ENCODE measurements around the gene NRDC. TPM values are rescaled to one million over a fixed set of nuclear protein-coding genes. Genes with fewer than 3 reads are reported as not detected.
"Not testable (repeated sequence)": the region's sequence is repeated elsewhere in the genome, so short reads cannot be mapped to it uniquely, and the experiment has no call there.

The NRDC gene
- total RNA-seq, 1 experiment from 2014 or later, result 176 TPM

DNA sequence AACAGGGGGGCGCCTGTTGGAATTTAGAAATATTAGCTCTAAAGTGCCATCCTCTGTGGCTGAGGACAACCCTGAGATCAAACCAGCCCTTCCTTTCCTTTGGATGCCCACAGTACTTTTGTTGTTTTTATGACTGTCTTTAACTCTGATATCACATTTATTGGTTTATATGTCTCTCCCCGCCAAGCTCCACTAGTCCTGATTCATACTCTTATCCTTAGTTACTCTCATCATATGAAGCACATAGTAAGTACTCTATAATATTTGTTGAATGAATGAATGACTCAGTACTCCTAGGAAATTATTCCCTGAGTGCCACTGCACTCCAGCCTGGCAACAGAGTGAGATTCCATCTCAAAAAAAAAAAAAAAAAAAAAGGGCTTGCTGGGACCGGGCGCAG lies 22.6 kb upstream of the NRDC start:
- no peak overlapping the region for H3K27ac Mint-ChIP-seq (ENCODE audit: low read depth, unreplicated experiment)
- H3K36me3 Mint-ChIP-seq (ENCODE audit: insufficient read depth, unreplicated experiment), result no peaks in the 10 kb centered on the region
- peaks cover 26% of the 10 kb centered on the region for H3K4me1 Mint-ChIP-seq (ENCODE audit: insufficient read depth, unreplicated experiment)
- no peak overlapping the region for H3K4me3 Mint-ChIP-seq (ENCODE audit: unreplicated experiment)
- no TSS peak for BruUV-seq (replicated peaks)
- TF ChIP-seq, protein P1, sequence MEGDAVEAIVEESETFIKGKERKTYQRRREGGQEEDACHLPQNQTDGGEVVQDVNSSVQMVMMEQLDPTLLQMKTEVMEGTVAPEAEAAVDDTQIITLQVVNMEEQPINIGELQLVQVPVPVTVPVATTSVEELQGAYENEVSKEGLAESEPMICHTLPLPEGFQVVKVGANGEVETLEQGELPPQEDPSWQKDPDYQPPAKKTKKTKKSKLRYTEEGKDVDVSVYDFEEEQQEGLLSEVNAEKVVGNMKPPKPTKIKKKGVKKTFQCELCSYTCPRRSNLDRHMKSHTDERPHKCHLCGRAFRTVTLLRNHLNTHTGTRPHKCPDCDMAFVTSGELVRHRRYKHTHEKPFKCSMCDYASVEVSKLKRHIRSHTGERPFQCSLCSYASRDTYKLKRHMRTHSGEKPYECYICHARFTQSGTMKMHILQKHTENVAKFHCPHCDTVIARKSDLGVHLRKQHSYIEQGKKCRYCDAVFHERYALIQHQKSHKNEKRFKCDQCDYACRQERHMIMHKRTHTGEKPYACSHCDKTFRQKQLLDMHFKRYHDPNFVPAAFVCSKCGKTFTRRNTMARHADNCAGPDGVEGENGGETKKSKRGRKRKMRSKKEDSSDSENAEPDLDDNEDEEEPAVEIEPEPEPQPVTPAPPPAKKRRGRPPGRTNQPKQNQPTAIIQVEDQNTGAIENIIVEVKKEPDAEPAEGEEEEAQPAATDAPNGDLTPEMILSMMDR (IDR thresholded peaks at IDR 0.05; ENCODE audit: unreplicated experiment), result no peak
- CTCF ChIA-PET, result interaction anchor here (0.6 to 6.0 kb wide), 2 partner anchors 33 to 100 kb away, joined by 3 to 41 read pairs; no protein-coding TSS in a partner anchor
- H3K27me3 Mint-ChIP-seq (ENCODE audit: insufficient read depth, unreplicated experiment), result no peaks in the 10 kb centered on the region
- H3K9me3 Mint-ChIP-seq (ENCODE audit: unreplicated experiment), result no peaks in the 10 kb centered on the region
- intact Hi-C loops (cut with micrococcal nuclease), result no loop called here
- DNase-seq (ENCODE audit: unreplicated experiment), result no peak
- POLR2A ChIA-PET, result no interaction called here

DNA sequence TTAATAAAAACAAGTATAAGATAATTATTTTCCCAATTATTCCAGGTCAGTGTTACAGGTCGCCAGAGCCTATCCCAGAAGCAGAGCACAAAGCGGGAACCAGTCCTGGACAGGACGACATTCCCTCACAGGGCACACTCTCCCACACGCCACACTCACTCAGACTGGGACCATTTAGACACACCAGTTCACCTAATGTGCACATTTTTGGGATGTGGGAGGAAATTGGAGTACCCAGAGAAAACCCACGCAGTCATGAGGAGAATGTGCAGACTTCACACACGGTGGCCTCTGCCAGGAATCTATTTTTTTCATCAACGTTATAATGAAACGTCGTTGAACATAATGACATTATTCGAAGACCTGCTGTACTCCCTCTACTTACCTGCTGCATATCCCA lies 20.5 kb upstream of the NRDC start:
- no peaks in the 10 kb centered on the region for H3K9me3 Mint-ChIP-seq (ENCODE audit: unreplicated experiment)
- intact Hi-C loops (cut with micrococcal nuclease), result loop anchor here (5.0 kb wide), 1 partner anchor 788 kb away; no protein-coding TSS in a partner anchor
- ChIA-PET CTCF (interaction anchor here (0.5 to 6.0 kb wide), 8 partner anchors 10 to 106 kb away, joined by 3 to 41 read pairs (median 4); partner anchors contain the start of gene NRDC), POLR2A (no interaction called here)
- peak overlapping the region; percentile 80 for H3K27ac Mint-ChIP-seq (ENCODE audit: low read depth, unreplicated experiment)
- TF ChIP-seq, protein P1 (IDR thresholded peaks at IDR 0.05; ENCODE audit: unreplicated experiment), result no peak
- no peak overlapping the region for H3K4me3 Mint-ChIP-seq (ENCODE audit: unreplicated experiment)
- H3K36me3 Mint-ChIP-seq (ENCODE audit: insufficient read depth, unreplicated experiment), result no peaks in the 10 kb centered on the region
- H3K27me3 Mint-ChIP-seq (ENCODE audit: insufficient read depth, unreplicated experiment), result no peaks in the 10 kb centered on the region
- DNase-seq (ENCODE audit: unreplicated experiment), result no peak
- H3K4me1 Mint-ChIP-seq (ENCODE audit: insufficient read depth, unreplicated experiment), result peaks cover 25% of the 10 kb centered on the region
- no TSS peak for BruUV-seq (replicated peaks)

DNA sequence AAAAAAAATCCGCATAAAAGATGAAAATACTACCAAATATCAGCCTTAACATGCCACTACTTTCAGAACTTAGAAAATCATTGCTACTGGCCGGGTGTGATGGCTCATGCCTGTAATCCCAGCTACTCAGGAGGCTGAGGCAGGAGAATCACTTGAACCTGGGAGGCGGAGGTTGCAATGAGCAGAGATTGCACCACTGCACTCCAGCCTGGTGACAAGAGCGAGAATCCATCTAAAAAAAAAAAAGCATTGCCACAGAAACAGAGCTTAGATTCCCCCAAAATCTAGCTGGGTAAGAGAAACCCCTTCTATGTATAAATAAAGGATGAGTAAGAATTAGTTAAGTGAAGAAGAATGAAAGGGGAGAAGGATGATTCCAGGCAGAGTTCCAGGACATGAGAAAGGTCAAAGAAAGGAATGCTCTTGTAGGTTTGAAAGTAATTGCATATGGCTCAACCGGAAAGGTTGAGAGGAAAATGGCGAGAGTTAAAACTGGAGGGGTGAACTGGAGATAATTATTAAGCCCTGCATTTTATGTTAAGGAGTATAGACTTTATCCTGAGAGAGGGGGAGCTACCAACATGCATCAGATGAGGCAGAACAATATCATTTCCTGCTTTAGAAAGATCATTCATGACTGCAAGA lies 19.7 kb upstream of the NRDC start:
- H3K4me3 Mint-ChIP-seq (ENCODE audit: unreplicated experiment), result no peak overlapping the region
- DNase-seq (ENCODE audit: unreplicated experiment), result peak; percentile 72
- CTCF ChIA-PET, result interaction anchor here (0.5 to 6.0 kb wide), 19 partner anchors 9 to 708 kb away, joined by 3 to 41 read pairs (median 5); partner anchors contain the start of gene NRDC

DNA sequence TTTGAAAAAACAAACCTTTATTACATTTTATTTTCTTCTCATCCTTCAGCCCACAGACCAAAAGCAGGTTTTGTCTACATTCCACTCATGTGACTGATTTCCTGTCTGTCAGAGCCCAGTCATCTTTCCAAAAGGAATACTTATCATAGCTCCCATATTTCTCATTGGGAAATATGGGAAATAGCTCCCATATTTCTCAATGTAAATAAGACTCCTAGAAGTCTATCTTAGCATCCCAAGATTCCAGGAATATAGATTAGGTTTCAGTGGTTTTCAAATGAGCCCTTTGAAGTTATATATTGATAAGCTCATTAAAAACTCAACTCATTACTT lies 19.1 kb upstream of the NRDC start:
- intact Hi-C loops (cut with micrococcal nuclease), result loop anchor here (1.0 to 5.0 kb wide), 4 partner anchors 29 to 790 kb away; no protein-coding TSS in a partner anchor
- H3K27me3 Mint-ChIP-seq (ENCODE audit: insufficient read depth, unreplicated experiment), result no peaks in the 10 kb centered on the region

More for the DNA sequence above, 19.7 kb upstream of the NRDC start:
- H3K27ac Mint-ChIP-seq (ENCODE audit: low read depth, unreplicated experiment), result peak overlapping the region; percentile 80
- H3K27me3 Mint-ChIP-seq (ENCODE audit: insufficient read depth, unreplicated experiment), result no peaks in the 10 kb centered on the region
- TF ChIP-seq, protein P1 (IDR thresholded peaks at IDR 0.05; ENCODE audit: unreplicated experiment), result no peak
- H3K9me3 Mint-ChIP-seq (ENCODE audit: unreplicated experiment), result no peaks in the 10 kb centered on the region
- intact Hi-C loops (cut with micrococcal nuclease), result loop anchor here (1.0 to 5.0 kb wide), 2 partner anchors 28 to 789 kb away; no protein-coding TSS in a partner anchor
- POLR2A ChIA-PET, result interaction anchor here (0.6 to 2.8 kb wide), 5 partner anchors 8 to 103 kb away, joined by 4 to 11 read pairs (median 4); no protein-coding TSS in a partner anchor
- H3K4me1 Mint-ChIP-seq (ENCODE audit: insufficient read depth, unreplicated experiment), result peaks cover 25% of the 10 kb centered on the region
- H3K36me3 Mint-ChIP-seq (ENCODE audit: insufficient read depth, unreplicated experiment), result no peaks in the 10 kb centered on the region
- no TSS peak for BruUV-seq (replicated peaks)

DNA sequence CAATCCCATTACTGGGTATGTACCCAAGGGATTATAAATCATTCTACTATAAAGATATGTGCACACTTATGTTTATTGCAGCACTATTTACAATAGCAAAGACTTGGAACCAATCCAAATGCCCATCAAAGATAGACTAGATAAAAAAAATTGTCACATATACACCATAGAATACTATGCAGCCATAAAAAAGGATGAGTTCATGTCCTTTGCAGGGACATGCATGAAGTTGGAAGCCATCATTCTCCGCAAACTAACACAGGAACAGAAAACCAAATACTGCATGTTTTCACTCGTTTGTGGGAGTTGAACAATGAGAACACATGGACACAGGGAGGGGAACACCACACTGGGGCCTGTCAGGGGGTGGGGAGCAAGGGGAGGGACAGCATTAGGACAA lies 16.2 kb upstream of the NRDC start:
- not testable (repeated sequence) for H3K36me3 Mint-ChIP-seq (ENCODE audit: insufficient read depth, unreplicated experiment)

More for the DNA sequence above, 19.1 kb upstream of the NRDC start:
- Mint-ChIP-seq H3K36me3 (ENCODE audit: insufficient read depth, unreplicated experiment) (no peaks in the 10 kb centered on the region), H3K27ac (ENCODE audit: low read depth, unreplicated experiment) (no peak overlapping the region), H3K9me3 (ENCODE audit: unreplicated experiment) (no peaks in the 10 kb centered on the region), H3K4me3 (ENCODE audit: unreplicated experiment) (no peak overlapping the region), H3K4me1 (ENCODE audit: insufficient read depth, unreplicated experiment) (peaks cover 25% of the 10 kb centered on the region)
- no TSS peak for BruUV-seq (replicated peaks)
- peak; percentile 76 for DNase-seq (ENCODE audit: unreplicated experiment)
- TF ChIP-seq, protein P1 (IDR thresholded peaks at IDR 0.05; ENCODE audit: unreplicated experiment), result no peak
- POLR2A ChIA-PET, result interaction anchor here (0.9 to 2.8 kb wide), 4 partner anchors 9 to 104 kb away, joined by 4 to 11 read pairs (median 4); no protein-coding TSS in a partner anchor
- CTCF ChIA-PET, result interaction anchor here (0.6 to 6.0 kb wide), 23 partner anchors 8 to 708 kb away, joined by 3 to 41 read pairs (median 4); partner anchors contain the start of gene NRDC

More for the DNA sequence above, 16.2 kb upstream of the NRDC start:
- H3K27ac Mint-ChIP-seq (ENCODE audit: low read depth, unreplicated experiment); BruUV-seq (replicated peaks); H3K4me3 Mint-ChIP-seq (ENCODE audit: unreplicated experiment); H3K9me3 Mint-ChIP-seq (ENCODE audit: unreplicated experiment); CTCF ChIA-PET; H3K27me3 Mint-ChIP-seq (ENCODE audit: insufficient read depth, unreplicated experiment); POLR2A ChIA-PET; DNase-seq (ENCODE audit: unreplicated experiment): not testable (repeated sequence)
- peaks cover 25% of the 10 kb centered on the region for H3K4me1 Mint-ChIP-seq (ENCODE audit: insufficient read depth, unreplicated experiment)
- intact Hi-C loops (cut with micrococcal nuclease), result loop anchor here (5.0 kb wide), 1 partner anchor 793 kb away; no protein-coding TSS in a partner anchor
